HG03439 (cell line): ENCODE data around the gene HTR1A.

ENCODE experiments used
- ATAC-seq: cut with Tn5 transposase; IDR thresholded peaks from one replicate; pipeline ENCODE4 v1.9.1; 2021; ENCODE audit warnings: mild to moderate bottlenecking, moderate library complexity; ENCODE audit not compliant: unreplicated experiment

HTR1A gene

DNA sequence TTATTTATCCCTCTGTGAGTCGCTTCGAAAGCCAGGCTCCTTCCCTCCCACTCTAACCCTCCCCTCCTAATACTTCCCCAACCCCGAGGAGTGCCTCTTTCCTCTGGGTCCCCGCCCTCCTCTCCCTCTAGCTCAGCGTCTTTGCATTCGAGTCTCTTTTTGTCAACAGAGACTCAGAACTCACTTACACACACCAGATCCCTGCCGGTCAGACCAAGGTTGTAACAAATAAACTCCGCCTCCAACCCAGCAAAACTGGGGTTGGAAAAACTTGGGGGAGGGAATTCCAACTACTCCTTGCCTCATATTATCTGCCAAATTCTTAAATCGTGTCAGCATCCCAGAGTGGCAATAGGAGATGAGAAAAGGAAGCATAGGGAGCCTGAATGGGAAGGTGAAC is at the start of gene HTR1A:
Gene HTR1A, minus strand, starts transcription at position 167 of the 400 bp plus-strand sequence. CDS start 726 bp downstream, outside the sequence.
- no peak for ATAC-seq

DNA sequence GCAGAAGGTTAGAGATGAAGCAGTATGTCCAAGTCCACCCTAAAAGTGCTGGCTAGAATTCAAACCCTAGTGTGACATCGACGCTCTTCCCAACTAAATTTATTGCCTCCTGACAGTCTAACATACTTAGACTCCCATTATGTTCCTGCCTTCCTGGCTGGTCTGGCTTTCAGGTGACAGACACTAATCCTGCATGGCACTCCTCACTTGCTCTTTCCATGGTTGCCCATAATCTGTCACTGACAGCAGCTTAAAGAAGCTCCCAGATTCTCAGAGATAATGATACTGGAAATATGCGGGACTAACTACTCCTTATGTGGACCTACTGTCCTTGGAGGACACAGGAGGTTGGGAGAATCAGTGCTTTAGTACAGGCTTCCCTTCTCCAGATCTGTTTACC is 41.7 kb upstream of the HTR1A start:
- no peak for ATAC-seq

DNA sequence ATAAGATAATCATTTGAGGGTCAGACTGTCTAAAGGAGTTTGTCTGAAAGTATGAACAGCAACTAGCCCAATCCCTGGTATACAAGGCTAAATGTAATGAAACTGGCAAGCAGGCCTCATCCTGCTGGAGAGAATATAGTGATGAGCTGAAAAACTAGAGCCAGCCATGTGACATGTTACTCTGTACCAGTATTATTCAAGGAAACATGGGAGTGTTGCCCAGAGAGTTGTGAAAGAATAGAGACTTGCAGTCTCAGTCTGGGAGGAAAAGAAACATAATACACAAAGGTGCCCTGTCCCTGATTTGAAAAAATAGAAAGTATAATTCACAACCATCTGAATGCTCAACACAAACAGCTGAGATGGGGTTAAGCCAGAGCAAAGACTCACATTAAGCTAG is 37.9 kb upstream of the HTR1A start:
- ATAC-seq: no peak

DNA sequence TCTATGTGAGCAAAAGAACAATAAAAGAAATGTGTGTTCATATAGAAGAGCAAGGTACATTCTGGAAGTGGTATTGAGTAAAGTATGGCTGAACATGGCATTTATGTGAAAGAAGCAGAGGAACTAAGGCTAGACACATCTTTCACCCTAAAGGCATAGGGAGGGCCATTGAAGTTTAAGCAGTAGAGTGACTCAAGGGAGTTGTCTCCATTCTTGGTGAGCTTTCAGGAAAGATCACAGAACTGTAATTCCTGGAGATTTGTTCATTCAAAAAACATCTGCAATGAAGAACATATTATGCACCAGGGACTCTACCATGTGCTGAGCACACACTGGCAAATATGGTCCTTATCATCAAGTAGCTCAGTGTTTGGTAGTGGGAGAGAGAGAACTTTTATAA is 24.8 kb upstream of the HTR1A start:
- ATAC-seq: no peak

DNA sequence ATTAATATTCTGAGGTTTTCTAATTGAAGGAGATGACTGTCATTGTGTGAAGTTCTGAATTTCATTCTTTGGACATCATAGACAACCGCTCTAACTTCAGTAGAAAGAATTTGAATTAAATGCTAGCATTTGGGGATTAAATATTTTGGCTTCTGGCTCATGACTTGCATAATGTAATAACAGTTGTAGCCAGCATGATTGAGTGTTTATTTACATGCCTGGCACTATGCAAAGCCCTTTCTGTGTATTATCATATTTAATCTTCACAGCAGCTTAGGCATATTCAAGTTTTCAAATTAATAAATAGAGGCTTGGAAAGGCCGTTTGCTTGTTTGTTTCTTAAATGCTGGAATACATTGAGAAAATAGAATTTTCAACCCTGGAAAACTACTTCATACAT is 19.6 kb upstream of the HTR1A start:
- ATAC-seq: no peak

DNA sequence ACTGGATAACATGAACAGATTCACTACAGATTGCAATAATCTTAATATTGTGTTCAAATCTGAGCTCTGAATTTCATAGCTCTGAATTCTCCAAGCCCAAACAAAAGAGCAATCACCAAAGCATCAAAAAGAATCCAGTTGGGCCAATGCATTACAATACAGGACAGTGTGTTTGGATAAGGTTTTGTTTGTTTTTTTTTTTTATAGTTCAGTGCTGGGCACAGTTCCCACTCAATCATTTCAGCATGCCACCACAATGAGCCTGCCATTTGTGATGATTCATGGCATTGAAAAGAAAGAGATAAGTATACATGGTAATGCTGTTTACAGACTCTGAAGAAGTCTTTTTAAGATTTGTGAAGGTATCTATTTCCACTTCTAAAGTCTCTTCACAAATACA is 1.7 kb upstream of the HTR1A start:
- no peak for ATAC-seq

DNA sequence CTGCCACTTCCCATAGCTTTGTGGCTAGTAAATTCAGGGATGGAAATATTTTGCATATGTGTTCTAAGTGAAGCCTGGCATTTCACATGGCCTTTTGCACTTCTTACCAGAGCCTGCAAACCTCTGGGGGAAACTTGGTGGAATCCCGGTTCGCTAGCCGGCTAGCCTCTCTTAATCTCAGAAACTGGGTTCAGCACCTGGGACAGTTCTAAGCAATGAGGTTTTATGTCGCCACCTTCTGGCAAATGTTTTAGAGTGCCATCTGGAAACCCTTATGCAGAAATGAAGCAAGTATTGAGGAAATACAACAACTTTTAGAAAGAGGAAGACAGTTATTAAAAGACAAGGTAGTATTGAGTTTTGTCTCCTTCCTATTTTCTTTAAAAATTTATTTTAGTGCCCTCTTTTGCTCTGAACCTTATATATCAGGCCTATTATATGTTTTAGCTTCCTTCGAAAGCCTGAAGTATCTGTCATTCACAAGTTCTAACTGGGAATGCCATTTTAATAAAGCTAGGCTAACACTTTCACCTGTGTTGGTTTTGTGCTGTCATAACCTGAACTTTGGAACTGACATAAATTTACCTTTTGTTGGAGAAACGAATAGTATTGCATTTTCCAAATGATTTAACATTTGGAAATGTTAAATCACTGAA is 963 bp upstream of the HTR1A start:
- ATAC-seq: no peak

DNA sequence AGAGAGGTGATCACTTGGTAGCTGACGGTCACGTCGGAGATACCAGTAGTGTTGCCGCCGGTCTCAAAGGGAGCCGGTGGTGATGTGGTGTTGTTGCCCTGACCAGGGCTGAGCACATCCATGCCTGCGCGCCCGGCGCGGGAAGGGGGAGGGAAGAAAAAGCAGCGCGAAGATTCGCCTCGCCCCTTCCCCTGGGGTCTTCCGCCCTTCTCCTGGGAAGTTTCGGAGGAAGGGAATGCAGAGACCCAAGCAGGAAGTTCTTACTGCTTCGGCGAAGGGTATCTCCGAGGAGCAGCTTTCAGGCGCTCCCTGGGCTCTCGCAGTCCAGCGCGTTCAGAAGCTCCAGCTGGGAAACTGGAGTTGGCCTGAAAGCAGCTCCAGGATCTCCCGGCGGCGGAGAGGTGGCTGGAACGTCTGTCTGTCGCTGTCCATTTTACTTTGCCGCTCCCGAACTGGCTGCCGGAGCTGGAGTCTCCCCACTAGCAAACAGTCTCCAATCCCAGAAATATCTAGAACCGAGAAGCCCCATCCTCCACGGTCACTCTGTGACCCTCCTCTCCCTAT is 565 bp downstream of the HTR1A start:
- no peak for ATAC-seq

DNA sequence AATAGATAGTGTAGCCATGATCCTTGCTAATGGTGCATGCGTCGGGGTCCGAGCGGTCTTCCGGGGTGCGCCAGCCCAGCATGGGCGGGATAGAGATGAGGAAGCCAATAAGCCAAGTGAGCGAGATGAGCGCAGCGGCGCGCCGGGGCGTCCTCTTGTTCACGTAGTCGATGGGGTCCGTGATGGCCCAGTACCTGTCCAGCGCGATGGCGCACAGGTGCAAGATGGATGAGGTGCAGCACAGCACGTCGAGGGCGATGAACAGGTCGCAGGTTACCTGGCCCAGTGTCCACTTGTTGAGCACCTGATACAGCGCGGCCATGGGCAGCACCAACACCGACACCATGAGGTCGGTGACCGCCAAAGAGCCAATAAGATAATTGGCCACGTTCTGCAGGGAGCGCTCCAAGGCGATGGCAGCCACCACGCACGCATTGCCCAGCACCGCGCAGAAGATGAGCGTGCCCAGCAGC is 1.1 kb downstream of the HTR1A start:
- ATAC-seq: no peak

DNA sequence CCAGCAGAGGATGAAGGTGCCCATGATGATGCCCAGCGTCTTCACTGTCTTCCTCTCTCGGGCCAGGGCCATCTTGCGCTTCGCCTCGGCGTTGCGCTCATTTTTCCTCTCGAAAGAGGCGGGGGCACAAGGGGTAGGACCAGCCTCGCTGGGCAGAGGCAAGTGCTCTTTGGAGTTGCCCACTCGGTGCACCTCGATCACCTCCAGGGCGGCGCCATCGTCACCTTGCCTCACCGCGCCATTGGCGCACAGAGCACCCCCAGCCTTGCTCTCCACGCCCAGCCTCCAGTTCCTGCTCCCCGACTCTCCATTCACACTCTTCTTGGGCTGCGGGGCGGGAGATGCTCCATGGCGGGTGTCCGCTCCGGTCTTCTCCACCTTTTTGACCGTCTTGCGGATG is 1.6 kb downstream of the HTR1A start:
- no peak for ATAC-seq

DNA sequence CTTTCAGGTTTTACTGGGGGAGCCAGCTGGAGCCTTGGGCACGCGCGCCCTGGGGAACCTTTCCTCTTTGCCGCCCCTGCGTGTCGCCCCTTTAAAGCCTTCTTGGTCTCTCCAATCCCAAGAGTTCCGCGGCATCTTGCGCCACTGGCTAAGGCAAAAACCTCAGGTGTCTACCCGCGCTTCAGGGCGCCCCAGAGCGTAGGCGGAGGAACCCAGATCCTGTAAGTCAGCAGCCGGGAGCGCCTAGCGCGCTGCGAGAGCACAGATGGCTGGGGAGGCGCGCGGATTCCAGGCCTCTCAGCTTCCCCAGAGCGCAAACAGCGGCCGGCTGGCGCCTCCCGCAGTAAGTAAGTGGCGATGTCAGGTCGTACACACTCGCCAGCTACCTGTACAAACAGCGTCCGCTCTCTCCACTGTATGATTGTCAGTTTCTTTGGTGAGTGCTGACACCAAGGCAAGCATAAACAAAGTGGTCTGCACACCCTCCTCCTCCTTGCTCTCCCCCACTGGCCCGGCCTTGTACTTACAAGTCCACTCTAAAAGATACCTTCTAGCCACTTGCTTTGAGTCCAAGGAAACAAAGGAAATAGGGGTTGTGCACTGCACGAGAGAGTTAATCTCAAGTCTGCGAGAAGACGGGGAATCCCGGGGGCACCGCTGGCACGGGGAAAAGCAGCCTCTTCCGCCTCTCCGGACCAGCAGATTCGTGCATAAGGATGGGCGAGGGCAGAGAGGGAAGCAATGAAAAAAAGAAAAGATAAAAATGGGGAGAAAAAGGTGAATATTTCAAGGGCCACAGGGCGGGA is 2.9 kb downstream of the HTR1A start:
- no peak for ATAC-seq

DNA sequence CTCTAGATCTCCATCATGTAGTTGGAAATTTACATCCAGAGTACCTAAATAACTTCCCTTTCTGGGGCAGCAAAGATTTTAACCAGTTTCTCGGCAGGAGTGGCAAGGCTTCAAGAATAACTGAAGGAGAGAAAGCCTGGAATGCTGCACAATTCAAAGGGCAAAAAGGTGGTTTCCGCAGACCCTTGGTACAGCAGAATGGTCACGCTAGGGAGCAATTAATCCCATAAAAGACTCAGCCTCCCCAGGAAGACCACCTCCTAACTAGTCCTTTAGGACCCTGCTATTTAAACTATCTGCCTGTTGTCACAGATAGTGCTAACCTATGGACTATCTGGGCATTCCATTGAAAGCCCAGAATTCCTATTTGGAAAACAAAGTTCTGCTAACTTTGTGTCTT is 3.6 kb downstream of the HTR1A start:
- no peak for ATAC-seq

DNA sequence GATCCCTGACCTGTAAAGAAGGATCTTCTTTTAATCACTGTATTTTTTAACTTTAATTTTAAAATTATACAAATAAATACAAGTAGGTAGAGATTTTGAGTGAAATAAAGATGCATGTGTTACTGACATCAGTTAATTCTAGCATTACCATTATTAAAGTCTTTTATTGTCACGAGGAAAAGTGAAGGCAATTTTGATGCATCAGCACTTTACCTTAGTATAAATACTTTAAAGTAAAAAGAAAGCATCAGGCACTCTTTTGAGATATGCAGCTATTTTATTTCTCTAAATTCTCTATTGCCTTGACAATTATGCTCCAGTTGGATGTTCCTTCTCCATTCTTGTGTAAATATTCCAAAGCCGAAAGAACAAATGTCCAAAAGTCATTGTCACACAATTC is 4.6 kb downstream of the HTR1A start:
- no peak for ATAC-seq

DNA sequence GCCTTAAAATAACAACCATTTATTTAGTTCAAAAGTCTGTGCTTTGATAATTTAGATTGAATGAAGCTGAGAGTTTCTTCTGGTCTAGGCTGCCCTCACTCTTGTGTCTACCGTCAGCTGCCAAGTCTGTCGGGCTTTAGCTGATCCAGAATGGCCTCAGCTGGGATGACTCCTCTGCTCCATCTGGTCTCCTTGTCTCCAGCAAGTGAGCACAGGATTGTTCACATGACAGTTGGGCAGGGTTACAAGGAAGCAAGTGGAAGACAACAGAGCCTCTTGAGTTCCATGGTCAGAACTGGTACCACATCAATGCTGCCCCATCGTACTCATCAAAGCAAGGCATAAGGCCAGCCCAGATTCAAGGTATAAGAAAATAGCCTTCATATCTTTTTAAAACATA is 9.0 kb downstream of the HTR1A start:
- ATAC-seq: no peak

DNA sequence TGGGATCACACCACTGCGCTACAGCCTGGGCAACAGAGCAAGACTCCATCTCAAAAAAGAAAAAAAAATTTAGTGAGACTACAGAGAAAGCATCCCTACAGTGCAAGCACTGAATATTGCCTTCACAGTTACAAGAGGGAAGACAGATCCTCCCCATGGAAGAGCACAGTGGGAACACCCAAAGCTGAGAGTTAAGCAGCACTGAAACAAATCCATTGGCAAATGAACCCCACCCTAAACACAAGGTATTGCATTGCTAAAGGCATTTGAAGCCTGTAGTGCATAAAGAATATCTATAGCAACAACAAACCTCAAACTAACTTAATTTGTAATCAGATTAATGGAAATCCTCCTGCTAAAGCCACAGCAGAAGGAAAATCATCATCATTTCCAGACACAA is 27.1 kb downstream of the HTR1A start:
- ATAC-seq: no peak

DNA sequence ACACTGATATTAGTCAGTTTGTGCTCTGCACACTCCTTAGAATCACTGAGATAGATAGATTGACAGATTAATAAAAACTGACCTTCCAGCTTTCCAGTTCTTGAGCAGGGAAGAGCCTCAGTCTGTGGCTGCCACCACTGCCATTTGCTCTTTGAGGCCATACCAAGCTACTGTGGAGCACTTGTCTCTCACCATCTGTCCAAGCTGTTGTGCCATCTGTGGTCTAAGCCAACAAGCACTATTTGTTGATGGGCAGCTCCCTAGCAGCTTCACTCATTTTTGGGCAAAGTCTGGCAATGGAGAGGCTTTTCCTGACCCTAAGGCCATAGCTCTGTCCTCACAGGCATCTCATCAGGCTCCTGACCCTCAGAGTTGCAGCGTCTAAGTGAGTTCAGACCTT is 30.4 kb downstream of the HTR1A start:
- ATAC-seq: no peak

DNA sequence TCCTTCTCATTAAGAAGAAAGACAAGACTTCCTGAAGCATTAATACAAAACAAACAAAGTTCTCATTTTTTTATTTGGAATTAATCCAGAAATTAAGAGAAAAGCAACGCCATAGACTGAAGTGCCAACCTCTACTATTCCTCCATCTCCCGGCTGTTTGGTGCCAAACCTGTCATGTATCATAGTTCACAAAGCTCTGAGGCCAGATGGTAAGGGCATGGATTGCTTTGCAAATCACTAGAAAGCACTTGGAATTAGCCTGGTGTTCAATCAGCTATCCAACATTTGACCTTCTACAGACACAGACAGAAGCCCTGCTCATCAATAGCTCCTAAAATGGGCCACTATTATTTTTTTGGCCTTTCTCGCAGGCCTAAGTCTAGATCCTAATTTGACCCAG is 33.8 kb downstream of the HTR1A start:
- no peak for ATAC-seq

DNA sequence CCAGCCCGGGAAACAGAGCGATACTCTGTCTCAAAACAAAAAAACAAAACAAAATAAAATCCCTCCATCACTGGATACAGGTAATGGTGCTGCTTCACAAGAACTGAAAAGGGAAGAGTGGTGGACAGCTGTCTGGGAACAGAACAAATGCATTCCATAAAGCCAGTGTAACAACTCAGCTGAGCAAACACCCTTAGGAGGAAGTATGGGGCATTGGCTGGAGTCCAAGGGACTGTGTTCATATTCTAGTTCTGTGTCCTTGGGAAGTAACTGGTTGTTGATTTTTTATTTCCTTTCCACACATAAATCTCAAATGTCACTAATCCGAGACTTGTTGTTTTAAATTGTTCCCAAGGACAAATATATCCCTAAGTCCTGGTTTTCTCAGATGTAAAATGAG is 38.3 kb downstream of the HTR1A start:
- no peak for ATAC-seq

DNA sequence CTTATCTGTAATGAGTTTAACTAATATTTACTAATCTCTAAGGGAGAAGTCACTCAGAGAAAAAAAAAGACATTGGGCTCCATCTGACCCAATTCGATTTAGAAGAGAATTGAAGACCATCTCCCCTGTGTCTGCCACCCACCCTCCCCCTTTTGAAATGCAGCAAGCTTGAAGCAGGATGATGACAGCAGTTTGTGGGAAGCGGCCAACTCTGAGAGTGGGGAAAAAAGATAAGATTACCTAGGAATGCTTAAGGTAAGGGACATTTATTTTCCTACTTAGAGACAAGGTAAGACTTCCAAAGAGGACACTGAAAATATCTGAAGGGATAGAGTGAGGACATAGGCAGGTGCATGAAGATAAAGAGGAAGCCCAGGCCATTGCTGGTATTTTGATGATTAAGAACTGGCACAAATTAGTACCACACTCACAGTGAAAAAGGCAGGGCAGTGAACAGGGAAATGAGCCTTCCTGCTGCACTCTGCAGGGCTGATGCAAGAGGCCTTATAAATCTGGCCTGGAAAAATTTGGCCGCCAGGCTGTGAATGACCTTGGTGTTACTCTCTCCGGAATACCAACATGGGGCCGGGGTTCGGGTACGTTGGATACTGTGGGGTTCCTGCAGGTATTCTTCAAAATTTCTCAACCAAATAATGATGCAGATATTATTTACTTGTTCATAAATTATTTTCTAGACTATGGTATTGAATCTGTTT is 42.3 kb downstream of the HTR1A start:
- ATAC-seq: no peak

DNA sequence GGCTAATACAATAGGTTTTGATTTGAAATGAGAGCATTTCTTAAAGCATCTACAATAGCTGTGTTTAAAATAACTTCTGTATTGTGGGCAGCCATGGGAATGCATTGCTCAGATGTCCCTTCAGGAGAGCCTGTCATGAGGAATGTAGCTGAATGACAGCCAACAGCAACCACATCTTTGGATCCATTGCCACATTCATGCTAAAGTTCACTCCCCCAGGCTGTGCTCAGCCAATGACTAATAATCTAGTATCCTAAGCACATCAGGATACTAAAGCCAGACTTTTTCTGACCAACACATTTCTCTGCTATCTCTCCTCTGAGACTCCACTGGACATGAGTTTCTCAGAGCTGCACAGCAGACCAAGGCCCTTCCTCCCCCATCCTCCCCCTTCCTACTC is 45.5 kb downstream of the HTR1A start:
- no peak for ATAC-seq

DNA sequence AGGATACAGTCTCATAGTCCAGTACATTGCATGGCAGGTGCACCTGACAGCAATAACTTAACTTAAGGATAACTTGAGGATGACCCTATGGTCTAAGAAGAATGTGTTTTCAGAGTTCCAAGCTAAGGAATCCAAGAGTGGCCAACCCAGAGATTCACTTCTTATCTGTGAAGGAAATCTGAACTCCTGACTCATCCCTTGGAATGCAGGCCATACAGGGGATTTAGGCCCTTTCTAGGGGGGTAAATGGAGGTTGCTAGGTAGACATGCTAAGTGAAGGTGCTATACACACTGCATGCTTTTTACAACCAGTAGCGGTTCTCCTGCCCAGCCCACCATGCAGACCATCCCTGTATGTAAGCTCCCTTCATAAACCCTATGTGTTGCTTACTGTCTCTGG is 50.4 kb downstream of the HTR1A start:
- ATAC-seq: no peak
